GM21825 (cell line): ENCODE measurements around the gene PPP6R2.

Experiments used
- ATAC-seq: cut with Tn5 transposase; IDR thresholded peaks from one replicate; pipeline ENCODE4 v1.9.1; 2021; ENCODE audit warnings: mild to moderate bottlenecking, moderate library complexity; ENCODE audit not compliant: unreplicated experiment

Gene PPP6R2

DNA sequence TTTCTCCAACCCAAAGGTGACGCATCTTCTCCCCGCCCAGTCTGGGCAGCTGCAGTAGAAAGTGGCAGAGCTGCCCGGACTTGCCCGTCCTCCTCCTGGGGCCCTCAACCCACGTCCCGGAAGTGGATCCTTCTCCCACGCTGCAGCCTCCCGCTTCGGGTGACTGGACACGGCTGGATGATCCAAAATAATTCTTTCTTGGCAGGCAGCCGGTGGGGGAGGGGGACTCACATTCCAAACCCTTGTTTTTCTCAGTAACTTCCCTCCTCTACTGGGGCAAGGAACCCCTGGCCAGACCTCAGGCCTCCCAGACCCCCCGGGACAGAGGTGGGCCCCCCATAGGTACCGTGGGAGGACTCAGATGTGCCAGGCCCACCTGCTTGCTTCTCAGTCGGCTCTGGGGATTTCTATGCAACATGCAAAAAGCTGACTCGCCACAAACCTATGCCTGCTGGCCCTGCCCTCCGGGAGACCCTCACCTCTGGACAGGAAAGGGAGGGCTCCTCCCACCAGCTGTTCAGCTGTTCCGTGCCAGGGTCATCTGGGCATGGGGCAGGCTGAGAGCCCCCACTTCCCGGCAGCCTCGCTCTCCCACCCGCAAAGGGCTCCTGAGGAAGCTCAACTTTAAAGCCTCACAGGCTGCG, 37.1 kb upstream of the PPP6R2 start:
- no peak for ATAC-seq

DNA sequence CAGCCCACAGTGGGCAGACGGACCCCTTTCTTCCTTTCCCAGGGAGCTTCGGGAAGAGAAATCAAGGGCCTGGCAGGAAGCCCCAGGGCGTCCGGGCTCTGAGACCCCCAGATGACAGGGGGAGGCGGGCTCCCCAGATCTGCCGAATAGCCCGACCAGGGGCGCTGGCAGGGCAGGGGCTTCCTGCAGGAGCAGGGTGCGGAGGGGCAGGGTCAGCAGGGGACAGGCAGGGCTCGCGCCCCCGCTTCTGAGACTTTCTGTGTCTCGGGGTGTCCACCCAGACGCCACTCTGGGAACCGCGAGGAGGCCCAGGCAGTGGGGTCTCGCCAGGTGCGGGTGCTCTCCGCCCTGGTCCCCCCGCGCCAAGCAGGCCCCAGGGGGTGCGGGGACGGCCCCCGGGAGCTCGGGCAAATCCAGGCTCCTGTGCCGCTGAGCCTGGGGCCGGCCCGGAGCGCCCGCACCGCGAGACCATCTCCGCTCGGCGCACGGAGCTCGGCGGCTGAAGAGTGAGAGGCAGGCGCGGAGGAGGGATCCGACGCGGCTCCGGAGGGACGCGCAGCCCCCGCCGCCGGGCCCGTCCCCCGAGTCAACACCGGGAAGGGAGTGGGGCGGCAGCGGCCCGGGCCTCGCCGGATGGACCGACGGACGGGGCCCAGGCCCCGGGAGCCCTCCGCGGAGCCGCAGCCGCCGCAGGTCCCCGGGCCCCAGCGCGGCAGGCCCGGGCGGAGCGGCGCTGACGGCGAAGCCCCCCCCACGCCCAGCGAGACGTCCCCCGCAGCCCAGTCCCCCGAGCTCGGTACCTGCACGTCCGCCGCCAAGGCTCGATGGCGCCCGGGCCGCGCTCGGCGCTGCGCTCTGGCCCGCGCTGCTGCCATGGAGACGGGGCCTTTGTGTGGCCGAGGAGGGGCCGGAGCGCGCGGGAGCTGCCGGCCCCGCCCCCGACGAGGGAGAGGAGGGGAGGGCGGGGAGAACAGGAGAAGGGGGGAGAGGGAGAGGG, 36.1 kb upstream of the PPP6R2 start, which contains the start of gene PLXNB2:
Gene PLXNB2 (minus strand): TSS at position 894 of the 997 bp plus-strand sequence. CDS start 17,062 bp downstream, outside the sequence.
- no peak for ATAC-seq

- ATAC-seq: no peak
These were observed 35.1 kb upstream of the PPP6R2 start for GRCh38 chr22:50307890-50308596.

DNA sequence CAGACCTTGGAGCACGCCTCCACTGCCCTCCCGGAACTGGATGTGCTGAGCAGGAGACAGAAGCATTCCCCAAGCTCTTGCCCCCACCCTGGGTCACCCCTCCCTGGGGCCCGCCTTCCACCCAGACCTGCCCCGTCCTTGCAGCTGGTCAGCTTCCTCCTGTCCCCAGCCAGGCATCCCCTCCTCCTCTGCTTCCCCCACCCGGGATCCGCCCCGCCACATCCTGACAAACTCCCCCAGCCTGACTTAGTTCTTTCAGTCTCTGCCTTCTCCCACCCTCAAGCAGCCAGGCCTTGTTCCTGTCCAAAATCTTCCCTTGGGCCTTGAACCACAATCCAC, 34.6 kb upstream of the PPP6R2 start:
- ATAC-seq: no peak

DNA sequence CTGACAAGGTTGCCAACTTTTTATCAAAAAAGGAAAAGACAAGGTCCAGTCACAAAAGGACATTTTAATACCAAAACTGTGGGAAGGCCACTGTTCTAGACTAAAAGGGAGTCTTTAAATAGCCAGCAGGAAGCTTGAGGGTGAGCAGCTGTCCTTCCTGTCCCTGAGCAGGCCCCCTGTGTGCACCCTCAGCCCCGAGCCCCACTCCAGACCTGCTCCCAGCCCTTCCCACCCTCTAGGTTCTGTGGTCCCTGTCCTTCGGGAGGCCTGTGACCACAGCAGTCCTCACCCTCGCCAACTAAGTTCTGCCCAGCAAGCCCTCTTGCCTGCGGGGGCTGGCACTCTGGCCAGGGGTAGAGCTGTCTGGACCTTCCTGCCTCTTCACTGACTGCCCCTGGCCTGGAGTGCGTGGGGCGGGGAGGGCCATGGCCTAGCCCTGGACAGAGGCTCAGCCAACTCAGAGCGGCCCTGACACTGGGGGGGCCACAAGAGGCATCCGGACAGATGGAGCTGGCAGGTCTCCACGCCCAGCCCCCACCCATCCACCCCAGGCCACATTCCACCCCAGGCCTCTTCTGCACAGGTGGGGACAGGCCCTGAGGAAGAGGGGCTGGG, 34.0 kb upstream of the PPP6R2 start:
- no peak for ATAC-seq

GRCh38 chr22:50309601-50309991, 33.5 kb upstream of the PPP6R2 start:
- no peak for ATAC-seq

DNA sequence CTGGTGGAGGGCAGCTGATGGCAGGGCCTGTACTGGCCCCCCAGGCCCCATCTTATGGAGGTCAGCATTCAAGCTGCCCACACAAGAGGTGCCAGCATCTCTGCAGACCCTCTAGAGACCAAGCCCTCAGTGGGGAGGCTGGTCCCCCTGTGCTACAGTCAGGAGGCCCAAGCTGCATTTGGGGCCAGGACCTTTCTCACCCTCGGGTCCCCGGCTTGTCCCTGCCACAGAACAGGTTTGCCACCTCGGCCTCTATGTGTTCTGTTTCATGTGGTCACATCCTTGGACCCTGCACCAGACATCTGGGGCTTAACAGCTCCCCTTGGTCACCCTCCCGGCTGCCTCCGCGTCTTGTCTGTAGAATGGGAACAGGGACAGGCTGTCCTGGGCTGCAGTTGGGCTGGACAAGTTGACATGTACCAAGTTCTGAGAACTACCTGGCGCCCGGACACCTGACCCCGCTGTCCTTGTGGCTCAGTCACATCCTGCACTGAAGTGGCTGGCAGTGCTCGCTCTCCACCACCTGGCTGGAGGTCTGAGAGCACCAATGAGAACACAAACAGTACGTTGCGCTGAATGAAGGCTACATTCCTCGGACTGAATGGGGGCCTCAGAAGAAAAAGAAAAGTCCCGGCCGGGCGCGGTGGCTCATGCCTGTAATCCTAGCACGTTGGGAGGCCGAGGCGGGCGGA, 33.0 kb upstream of the PPP6R2 start:
- ATAC-seq: no peak

DNA sequence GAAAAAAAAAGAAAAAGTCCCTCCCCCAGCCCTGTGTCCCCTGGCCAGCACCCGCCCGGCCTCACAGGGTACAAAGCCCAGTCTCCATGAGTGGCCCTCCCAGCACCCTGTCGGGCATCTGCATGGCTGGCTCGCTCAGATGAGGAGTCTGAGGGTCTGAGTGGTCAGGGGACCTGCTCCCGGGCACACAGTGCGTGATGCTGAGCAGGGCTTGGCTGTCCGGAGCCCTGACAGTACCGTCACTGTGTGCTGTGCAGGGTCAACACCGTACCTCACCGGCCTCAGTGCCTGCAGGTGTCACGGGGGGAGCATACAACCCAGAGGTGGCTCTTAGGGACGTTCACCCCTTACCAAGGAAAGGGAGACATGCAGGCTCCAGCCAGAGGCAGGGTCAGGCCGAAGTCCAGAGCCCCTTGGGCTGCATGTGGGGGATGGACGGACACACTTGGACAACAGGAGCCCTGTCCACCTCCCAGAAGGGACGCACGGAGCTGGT, 32.1 kb upstream of the PPP6R2 start:
- ATAC-seq: no peak

GRCh38 chr22:50311606-50312351, 31.3 kb upstream of the PPP6R2 start:
- ATAC-seq: no peak

DNA sequence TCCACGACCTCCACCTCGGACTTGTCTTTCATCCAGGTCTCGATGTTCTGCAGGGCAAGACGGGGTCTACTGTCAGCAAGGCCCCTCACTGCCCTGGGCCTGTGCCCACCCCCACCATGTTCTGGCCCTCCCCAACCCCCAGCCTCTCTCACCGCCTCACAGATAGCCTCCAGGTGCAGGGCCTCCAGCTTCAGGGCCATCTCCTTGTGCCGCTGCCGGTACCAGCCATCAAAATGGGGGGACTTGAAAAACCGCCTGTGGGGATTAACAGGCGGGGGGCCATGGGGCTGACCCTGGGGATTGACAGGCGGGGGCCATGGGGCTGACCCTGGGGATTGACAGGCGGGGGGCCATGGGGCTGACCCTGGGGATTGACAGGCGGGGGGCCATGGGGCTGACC, 30.8 kb upstream of the PPP6R2 start:
- ATAC-seq: no peak

- no peak for ATAC-seq
These were observed 30.1 kb upstream of the PPP6R2 start for GRCh38 chr22:50313021-50313420.

DNA sequence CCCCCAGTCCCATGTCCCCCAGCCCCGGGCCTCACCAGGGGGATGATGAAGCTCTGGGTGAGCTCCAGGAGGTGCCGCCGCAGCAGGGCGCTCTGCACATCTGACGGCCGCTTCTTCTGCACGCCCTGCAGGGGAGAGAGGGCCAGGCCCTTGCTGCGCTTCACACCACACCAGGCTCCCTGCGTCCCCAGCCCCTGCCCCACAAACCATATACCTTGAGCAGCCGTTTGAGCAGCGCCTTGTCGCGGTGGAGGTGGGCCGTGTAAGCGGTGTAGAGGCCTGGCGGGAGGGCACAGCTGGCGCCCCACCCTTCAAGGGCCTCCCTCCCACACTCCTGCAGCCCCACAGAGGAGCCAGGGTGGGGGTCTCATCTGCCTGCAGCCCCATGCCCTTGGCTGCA, 29.5 kb upstream of the PPP6R2 start:
- no peak for ATAC-seq

- peak; percentile 10 for ATAC-seq
These were observed 29.1 kb upstream of the PPP6R2 start for GRCh38 chr22:50314081-50314454.

GRCh38 chr22:50314455-50315288, 28.5 kb upstream of the PPP6R2 start:
- ATAC-seq: peak; percentile 73

DNA sequence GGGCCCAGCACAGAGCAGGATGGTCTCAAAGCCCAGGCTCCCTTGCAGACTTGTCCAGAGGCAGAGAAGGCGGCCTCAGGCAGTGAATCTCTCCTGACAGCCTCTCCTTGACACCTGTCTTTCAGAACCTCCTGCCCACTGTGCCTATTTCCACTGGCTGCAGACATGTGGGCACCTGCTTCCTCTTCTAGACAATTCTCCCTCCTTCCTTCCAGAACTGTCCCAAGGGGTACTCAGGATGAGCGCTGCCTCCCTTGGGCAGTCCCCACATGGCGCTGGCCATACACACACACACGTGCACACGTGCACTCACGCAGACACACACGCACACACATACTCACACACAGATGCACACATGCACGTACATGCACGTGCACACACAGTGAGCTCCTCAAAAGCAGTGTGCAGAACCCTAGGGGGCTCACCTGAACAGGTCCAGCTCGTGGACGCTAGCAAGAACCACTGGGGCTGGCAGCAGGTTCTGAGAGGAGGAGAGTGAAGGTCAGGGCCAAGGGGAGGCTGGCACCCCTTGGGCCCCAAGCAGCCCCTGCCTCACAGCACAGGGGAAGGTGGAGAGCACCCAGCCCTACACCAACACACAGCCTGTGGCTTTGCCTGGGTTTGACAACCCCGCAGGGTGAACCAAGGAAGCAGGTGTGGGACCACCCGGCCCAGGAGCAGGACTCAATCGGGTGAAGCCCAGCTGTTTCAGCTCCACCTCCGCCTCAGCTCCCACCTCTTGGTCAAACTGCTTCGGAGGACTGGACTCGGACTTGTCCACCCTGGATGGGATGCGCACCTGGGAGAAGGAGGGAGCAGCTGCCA, 27.6 kb upstream of the PPP6R2 start:
- ATAC-seq: no peak

DNA sequence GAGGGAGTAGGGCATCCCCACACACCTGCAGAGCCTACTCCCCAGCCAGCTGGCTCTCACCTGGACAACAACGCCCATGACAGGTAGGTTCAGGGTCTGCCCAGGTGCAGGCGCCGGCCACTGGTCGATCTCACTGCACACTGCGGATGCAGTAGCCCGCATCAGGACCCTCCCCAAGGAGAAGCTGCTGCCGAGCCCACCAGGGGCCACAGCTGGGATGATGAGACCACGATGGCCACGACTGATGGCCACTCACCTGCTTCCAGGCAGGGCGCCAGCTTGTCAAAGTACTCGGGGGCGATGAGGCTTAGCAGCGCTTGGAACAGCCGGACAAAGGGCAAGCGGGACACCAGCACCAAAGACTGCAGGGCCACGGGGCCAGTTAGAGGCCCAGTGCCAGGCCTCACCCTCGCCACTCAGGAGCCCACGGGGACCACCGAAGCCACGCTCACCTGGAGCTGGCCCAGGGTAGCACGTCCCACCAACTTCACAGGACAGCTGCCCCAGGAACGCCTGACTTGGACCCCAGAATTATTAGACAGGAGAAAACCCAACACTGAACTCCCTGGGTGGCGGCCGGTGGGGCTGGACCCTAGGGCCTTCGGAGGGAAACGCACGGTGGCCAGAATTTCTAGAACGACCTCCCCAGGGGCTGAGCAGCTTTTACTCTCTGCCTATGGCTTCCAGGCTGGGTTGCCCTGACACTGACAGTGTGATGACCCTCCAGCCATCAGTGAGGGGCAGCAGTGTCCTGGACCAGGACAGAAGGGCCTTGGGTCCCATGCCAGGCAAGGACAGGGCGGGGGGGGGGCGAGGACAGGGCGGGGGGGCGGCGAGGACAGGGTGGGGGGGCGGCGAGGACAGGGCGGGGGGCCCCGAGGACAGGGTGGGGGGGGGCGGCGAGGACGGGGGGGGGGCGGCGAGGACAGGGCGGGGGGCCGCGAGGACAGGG, 26.7 kb upstream of the PPP6R2 start:
- no peak for ATAC-seq

DNA sequence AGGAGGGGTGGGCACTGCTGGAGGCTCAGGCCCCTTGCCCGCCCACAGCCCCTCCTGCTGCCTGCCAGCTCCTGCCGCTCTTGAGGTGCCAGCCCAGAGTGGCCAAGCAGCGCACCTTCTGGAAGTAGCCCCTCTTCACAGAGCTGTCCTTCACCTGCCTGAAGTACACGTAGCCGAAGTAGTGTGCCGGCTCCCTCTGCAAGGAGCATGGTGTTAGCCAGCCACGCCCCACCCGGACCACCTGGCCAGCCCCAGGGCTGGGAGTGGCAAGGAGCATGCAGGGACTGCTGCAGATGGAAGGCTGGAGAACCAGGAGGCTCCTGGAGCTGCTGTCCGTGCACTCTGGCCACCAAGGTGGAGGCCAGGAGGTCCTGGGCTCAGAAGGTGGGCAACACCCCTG, 25.9 kb upstream of the PPP6R2 start:
- no peak for ATAC-seq
